ENCODE data around the gene KCNG1.

KCNG1 gene

DNA sequence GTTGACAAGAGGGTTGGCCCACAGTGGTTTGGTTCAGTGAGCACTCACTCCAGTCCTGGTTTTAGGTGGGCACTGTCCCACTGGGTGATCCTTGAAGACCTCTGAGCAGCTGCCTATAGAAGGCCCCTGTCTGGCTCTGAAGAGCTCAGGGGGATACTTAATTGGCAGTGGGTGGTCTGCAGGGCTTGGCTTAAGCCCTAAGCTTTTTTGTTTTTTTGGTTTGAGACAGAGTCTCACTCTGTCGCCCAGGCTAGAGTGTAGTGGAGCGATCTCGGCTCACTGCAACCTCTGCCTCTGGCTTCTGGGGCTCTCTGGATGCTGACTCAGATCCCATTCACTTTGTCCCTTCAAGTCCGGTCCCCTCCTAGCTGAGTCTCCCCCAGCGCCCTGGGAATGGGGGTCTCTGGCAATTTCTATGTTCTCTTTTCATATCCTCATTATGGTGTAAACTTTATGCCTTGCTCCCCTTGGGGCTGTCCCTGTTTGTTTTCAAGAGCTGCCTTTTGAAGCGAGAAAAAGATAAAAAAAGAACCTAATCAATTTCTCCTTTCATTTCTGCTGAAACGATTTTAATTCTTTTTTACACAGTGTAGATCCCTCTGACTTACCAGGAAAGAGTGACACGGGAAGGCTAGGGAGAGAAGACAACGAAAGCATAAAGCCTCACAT lies 12.2 kb upstream of the KCNG1 start:
- no peak for DNase-seq

DNA sequence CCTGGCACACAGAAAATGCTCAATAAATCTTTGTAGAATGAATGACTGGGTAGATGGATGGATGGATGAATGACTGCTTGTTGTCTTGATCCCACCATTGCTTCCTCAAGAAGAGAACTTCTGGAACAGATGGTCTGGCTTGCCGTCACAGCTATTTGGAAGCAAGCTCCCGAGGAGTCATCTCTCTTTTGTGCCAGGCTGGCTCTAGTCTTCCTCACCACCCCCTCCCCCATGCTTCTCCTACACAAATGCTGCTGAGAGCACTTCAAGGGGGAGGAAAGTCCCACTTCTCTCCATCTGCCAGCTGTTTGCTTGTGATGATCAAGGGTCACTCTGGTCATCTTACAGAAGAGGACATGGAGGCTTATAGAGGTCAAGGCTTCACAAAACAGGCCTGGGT lies 11.6 kb upstream of the KCNG1 start:
- no peak for DNase-seq

DNA sequence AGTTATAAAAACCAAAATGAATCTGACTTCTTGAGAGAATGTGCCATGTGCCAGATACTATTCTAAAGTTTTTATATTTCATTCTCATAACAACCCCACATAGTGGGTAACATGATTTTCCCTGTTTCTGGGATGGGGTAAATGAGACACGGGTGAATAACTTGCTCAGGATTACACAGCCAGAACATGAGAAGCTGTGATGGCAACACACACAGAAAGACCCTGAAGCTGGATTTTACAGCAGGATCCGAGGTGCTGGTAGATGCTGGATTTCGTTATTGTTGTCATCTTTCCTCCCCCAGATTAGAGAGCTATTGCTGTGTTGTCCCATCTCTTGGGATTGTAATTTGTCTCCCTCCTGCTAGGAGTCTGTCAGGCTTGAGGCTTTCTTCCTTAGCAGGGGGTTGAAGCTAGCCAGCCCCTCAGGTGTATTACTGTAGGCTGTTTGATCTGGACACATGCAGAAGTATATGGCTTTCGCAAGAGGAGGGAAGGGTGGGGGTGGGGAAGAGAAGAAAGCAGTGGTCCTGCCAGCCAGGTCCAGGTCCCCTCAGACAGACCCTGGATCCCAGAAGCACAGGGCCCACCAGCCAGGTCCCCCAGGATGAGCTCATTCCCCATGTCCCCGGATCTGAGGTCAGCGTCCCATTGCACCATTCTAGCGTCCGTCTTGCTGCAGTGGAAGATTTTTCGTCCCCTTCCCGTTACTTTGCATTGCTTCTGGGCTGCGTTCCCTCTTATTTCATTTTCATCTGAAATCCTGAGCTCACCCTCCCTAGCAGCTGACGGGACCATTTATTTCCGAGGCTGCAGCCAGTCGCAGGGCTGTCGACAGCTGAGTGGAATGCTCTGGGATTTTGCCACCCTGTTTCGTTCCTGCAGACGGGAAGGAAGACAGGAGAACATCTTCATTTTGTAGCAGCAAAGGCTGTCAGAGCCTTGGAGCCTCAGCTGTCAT lies 7.3 kb upstream of the KCNG1 start:
- DNase-seq = no peak

DNA sequence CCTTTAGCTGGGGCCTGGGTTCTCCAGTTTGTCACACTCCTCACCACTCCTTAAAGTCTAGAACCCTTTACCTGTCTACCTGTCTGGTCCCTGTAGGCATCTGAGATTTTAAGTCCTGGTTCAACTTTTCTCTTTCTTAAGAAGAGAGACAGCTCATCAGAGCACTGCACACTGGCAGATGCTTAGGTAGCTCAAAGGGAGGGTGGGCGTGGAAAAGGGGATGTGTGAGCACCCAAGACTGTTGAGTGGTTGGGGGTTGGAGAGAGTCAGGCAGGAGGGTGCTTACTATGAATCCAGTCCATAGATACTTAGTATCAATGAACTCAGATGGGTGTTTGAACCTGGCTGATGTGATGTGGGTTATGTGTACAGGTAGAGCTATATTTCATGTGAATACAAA lies 6.6 kb upstream of the KCNG1 start:
- DNase-seq = no peak

DNA sequence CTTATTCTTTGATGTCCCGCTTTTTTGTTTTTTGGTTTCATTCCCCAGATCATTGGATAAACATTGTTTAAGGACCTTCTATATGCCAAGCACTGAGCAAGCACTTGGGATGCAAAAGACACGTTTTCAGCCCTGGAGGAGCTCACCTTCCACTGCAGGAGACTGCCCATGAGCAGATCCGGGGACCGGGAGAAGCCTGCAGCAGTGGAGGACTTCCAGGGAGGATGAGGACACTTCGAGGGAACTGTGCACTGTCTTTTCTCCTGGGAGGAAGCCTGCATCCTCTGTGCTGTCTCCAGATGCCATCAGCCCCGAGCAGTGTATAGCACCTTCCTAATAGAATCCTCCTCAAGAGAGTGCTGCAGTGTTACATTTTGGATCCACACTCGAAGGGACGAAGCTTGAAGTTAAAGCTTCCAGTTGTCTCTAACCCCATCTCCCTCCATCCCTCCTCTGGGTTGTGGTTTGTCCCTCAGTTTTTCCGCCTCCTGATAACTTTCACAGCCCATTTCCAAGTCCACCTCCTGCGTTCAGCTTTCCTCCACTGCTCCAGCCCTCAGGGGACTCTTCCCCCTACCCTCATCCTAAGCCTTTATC lies 5.8 kb upstream of the KCNG1 start:
- no peak for DNase-seq

DNA sequence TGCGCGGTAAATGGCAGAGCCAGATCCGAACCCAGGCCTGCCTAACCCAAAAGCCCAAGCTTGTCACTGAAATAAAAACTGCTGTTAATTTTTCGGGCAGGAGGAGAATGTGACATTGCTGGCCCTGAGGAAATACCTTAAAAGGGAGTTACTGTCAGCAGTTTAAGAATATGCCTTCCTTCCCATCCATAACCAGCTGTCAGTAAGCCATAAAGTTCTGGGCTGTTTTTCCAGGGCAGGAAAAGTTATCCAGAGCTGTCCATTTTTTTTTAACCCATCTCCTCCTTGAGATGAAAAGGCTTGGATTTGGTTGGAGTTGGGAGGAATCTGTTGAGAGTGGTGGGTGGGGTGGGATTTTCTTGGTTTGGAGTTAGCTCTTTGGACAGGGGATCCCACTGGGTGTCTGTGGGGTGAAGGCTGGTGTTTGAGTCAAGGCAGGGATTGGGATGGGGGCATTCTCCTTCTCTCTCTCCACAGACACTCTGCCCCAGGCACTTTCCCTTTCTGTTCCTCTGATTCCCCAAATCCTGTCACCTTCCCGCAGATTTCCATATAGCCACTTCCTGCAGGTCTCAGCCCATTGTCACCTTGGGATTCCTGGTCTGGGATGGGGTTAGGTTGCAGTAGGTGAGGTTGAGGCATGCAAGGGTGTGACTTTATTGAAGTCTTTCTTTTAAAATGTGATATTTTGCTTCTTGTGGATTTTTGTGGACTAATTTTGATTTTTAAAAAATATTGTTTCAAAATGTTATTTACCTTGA lies 4.3 kb upstream of the KCNG1 start:
- no peak for DNase-seq

GRCh38 chr20:51026269-51026668 lies 3.4 kb upstream of the KCNG1 start:
- DNase-seq = no peak

GRCh38 chr20:51024761-51025160 lies 1.9 kb upstream of the KCNG1 start:
- no peak for DNase-seq

DNA sequence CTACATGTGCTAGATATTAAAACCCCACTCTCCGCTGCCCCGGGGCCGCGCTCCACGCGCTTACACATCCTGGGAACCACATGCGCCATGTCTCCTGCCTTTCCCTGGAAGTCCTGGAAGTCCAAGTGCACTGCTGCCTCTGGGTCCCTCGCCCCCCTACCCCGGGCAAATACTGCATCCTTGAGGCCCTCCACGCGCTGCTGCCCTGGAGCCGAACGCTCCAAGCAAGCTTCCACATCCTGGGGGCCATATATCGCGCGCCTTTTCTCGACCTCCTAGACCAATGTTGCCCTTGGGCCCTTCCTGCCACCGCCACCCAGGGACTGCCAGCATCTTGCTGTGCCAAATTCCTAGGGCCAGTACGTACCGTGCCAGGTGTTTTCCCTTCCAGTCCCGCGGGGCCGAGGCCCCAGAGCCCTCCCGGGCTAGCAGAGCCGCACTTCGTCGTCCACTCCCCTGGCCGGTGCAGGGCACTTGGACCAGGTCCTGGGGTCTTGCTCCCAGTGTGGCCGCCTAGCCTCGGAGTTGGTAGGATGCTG lies 779 bp upstream of the KCNG1 start:
- no peak for DNase-seq

DNA sequence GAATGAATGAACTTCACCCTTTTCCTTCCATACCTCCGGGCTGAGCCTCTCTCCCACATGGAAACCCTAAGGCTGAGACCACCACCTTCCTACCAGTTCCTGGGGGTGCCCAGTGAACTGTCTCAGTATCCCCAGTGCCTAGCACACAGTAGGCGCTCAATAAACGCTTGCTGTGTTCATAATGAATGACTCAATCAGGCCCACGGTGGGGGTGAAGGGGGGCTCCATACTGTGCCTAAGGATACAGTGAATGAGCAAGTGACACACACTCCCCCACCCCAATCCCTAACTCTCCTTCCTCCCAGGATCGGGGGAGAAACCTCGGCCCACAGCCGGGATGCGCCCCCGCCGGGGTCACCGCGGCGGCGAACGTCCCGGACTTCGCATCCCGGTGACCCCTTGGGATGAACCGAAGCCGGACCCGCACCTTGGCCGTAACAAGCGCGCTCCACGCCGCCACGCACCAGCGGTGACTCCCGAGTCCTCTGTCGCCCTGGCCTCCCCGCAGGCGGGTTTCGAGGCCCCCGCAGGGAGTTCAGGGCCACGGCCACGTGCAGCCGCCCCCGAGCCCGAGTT lies 592 bp downstream of the KCNG1 start:
- no peak for DNase-seq

GRCh38 chr20:51021067-51022025 lies 1.6 kb downstream of the KCNG1 start:
- DNase-seq = no peak

- DNase-seq = no peak
These were observed 2.2 kb downstream of the KCNG1 start for GRCh38 chr20:51020657-51021056.

DNA sequence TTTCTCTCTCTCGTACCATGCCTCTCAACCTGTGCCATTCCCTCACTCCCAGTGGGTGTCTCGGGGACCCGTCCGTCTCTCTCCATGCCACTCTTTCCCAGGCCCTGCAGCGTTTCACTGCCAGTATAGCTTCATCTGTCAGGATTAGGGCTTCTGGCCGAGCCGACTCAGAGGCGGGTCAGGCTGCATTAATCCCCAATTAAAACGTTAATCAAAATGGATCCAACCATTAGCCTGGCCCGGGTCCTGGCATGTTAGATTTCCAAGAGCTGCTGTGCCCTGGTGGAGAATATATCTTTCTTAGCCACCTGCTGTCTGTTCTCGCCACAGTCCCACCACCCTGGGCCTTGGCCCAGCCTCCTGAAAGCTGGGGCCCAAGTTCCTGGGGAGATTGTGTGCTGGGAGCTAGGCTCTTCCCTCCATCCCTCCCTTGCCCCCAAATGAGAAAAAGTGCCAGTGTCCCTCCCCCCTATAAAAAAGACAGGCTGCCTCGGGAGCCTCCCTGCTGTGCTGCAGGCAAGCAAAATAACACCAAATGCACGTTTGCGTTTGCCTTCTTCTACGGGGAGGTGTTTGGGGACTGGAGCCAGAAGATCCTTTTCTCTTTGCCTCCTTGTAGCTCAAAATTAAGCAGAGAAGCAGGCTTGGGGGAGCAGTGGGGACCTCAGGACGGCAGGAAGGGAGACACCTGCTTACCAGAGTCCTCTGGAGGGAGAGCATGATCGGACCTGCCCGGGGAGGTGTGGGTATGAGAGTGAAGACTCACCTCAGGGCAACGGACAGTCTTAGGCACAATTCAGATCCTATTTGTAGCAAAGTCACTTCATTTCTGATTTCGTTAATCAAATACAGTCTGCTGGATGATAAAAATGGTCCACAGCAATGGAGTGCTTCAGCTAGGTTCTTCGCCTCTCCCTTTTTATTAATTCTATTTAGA lies 3.0 kb downstream of the KCNG1 start:
- DNase-seq = no peak

GRCh38 chr20:51017251-51017650 lies 5.7 kb downstream of the KCNG1 start:
- DNase-seq = no peak

- no peak for DNase-seq
These were observed 6.4 kb downstream of the KCNG1 start for GRCh38 chr20:51016521-51016920.

GRCh38 chr20:51014797-51015722 lies 7.8 kb downstream of the KCNG1 start:
- DNase-seq = no peak

DNA sequence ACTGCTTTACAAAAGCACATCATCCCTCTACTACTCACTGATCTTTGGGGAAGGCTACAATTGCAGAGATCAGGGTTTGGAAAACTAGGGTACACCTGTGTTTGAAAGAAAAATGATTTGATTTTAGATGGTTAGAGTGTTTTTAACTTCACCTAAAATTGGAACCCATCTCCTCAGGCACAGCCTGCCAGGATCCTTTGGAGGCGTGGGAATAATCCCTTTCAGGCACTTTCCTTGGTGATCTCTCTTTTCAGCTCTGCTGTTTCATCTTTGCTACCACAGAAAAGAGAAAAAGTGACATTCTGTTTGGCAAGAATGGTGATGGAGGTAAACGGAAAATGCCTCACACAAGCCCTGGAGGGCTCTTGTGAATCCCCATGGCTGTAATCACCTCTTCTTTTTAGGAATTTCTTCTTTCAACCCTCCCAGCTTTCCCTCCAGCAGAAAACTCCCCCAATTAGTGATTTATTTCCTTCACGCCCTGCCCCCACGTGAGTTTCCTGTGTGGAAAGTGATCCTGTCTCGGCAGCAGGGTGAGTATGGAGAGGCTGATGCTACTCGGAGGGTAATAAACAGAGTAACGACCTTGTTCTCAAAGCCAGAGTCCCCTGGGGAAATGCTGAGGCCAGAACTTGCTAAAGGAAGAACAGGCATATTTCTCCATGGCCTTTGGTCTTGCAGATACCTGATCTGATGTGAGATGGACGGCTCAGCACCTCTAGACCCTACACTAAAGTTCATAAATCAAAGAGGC lies 9.2 kb downstream of the KCNG1 start:
- DNase-seq = no peak

DNA sequence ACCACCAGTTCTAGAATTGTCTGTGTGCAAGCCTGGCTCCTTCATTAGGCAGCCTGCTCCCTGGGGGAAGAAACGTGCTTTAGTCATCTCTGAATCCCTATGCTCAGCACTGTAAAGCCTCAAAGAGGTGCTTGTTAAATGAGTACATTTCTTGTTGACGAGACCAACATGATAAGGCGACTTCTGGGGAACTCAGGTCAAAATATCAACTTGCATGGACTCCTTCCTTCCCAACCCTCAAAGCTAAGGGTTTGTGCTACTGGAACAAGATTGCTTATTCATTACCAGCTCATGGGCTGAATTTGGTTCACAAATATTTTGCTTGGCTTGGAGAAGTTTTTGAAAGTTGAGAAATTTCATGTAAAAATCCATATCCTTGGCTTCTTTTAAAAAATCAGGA lies 10.6 kb downstream of the KCNG1 start:
- DNase-seq = no peak

All from activated effector memory CD4-positive, alpha-beta T cell treated with Interleukin-2 at 50 U/mL for 16 hours (primary cell).